Stimulated activated CD4-positive, alpha-beta T cell treated with anti-CD3 and anti-CD28 coated beads, Interleukin-2, amount 100 ng/mL, for 24 hours (primary cell): ENCODE results near the gene USP7.
"Not testable (repeated sequence)": the region's sequence is repeated elsewhere in the genome, so short reads cannot be mapped to it uniquely, and the experiment has no call there.

Source experiments
- DNase-seq, 2 donors: peaks; one replicate each; pipeline ENCODE4 v3.0.0-alpha.2; 2020

USP7 gene

DNA sequence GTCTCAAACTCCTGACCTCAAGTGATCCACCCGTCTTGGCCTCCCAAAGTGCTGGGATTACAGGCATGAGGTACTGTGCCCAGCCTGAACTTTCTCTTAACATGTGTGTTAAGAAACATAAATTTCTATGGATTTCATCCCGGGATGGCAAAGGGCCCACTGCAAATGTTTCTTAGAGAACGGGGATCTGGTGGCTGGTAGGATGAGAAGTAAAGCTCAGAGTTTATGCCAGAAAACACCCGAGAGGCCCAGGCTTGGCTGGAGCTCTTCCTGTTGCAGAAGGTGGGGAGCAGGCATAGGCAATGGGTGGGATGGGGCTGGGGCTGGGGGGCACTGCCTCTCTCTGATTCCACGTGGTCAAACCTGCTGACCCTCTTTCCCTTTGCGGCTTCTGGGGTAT, 89.3 kb downstream of the USP7 start:
- no peak for DNase-seq

DNA sequence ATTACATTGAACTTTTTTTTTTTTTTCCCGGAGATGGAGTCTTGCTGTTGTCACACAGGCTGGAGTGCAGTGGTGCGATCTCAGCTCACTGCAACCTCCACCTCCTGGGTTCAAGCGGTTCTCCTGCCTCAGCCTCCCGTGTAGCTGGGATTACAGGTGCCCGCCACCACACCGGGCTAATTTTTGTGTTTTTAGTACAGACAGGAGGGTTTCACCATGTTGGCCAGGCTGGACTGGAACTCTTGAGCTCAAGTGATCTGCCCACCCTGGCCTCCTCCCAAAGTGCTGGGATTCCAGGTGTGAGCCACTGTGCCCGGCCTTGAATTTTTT, 89.9 kb downstream of the USP7 start:
- DNase-seq: not testable (repeated sequence)

GRCh38 chr16:8872967-8873865, 90.5 kb downstream of the USP7 start:
- DNase-seq: no peak

- DNase-seq: no peak
These were observed 91.6 kb downstream of the USP7 start for GRCh38 chr16:8872071-8872470.

GRCh38 chr16:8869988-8870241, 93.8 kb downstream of the USP7 start:
- DNase-seq: not testable (repeated sequence)

DNA sequence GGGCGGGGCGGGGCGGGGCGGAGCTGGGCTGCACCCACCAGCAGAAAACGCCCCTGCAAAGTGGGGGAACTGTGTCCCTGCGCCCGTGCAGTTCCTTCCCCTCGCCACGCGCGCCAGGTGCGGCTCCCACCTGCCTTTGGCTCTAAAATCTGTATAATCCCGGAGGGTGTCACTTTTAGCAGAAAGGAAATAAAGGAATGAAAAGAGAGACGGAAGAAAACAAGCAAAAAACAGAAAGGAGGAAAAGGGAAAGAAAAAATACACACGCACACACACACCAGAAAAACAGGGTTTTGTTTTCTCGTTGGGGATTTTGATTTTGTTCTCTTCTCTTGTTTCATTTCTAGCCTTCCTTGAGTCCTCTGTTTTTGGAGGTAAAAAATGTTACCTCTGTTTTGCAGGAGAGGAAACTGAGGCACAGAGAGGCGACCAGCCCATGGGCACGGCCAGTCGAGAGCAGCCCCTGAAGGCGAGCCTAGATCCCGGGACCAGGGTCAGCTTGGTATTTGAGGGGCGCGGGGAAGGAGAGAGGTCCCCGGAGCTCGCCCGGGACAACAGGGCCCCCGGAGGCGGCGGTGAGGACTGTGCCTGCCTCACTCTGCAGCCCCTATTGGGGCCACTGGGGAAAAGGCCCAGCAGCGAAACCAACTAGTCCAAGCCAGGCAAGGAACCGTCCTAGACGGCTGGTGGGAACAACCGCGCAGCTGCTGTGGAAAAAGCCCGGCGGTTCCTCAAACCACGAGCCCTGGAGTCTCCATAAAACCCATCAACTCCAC, 94.3 kb downstream of the USP7 start:
- no peak for DNase-seq

- peak; percentile 85 to 86 for DNase-seq
These were observed 95.1 kb downstream of the USP7 start, which contains the start of gene CARHSP1 for GRCh38 chr16:8868416-8869211. Gene CARHSP1 (minus strand): TSS chr16:8869006. CDS start chr16:8859328, 9,678 bp downstream.

- DNase-seq: peak; percentile 32 to 64
These were observed 95.7 kb downstream of the USP7 start for GRCh38 chr16:8867932-8868415.

DNA sequence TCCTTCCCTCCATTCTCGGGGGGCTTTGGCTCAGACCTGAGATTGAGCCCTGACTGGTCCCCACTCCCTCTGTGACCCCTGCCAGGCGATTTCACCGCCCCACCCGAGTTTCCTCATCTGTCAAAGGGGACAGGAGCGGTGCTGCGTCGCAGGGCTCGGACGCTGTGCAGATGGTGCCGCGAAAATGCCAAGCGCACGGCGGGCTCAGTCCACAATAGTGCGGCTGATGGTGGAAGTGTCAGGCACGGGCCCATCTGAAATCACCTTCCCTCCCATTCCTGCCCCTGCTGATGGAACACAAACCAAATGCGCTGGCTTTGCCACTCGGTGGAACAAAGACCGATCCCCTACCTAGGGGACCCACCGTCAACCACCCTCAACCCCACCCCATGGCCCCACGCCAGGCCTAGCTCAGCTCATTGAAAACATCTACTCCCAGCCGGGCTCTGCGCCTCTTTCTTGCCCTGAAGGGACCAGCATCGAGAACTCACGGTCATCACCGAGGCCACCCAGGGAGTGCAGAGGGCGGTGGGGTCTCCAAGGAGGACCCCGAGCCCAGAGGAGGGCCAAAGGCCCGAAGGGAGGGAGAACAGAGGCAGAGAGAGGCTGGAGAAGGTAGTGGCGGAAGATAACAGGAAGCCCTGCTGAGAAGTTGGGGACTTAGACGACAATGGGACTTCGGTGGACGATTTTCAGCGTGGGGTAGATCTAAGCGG, 96.3 kb downstream of the USP7 start:
- DNase-seq: peak in 1 of 2 donors; percentile 40

DNA sequence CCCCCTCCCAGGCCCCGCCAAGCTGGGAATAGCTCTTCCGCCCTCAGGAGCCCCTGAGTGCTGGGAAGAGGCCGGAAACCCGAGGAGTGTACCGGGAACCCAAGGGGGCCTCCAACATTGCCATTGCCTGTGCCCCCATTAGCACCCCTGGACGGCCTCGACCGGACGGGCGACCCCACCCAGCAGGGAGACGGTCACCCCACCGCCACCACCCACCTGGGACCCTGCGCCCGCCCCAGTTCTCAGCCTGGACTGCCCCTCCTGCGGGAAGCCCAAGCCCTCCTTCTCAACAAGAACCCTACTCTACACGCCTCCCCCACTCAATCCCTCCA, 96.9 kb downstream of the USP7 start:
- no peak for DNase-seq

DNA sequence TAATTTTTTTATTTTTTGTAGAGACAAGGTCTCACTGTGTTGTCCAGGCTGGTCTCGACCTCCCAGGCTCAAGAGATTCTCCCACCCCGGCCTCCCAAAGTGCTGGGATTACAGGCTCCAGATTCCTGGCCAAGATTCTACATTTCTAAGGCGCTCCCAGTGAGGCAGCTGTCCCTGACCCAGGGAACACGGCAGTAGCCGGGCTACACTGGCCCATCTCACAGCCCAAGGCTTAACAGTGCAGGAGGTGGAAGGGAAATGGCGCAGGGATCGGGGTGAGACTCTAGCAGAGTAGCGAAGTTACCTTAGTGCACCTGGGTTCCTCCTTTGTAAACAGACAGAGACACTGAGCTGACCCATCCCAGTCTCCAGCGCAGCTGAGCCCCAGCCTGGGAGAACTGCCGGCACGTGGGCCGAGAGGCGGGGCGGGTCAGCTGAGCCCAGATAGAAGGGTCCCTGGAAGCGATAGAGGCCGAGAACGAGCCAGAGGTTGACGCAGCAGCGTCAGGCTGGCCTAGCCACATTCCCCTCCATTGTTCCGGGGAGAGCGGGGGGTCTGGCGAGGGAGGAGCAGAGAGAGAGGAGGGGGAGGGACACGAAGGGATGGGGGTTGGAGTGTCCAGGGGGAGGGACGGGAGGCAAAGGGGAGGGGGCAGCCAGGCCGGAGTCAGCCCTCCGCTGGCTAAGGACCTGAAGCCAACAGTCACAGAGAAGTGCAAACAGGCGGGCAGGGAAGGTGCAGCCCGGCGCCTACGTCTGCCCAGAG, 97.4 kb downstream of the USP7 start:
- DNase-seq: no peak

GRCh38 chr16:8865145-8865882, 98.4 kb downstream of the USP7 start:
- no peak for DNase-seq

GRCh38 chr16:8864480-8865110, 99.1 kb downstream of the USP7 start:
- no peak for DNase-seq

GRCh38 chr16:8863594-8864424, 99.9 kb downstream of the USP7 start:
- no peak for DNase-seq

GRCh38 chr16:8862309-8863130, 101.2 kb downstream of the USP7 start:
- DNase-seq: no peak

GRCh38 chr16:8861563-8862308, 102.0 kb downstream of the USP7 start:
- DNase-seq: no peak

GRCh38 chr16:8859913-8860881, 103.5 kb downstream of the USP7 start:
- DNase-seq: no peak
